ENCODE measurements around the gene FSD1L. TPM values are rescaled to one million over a fixed set of nuclear protein-coding genes. Genes with fewer than 3 reads are reported as not detected.

FSD1L gene
- total and polyA plus RNA-seq, 2 experiments from 2014 or later: 5.2 to 7.1 TPM

GRCh38 chr9:105438141-105438806, 9.6 kb upstream of the FSD1L start:
- Mint-ChIP-seq H3K4me1 (peaks cover 9% of the 10 kb centered on the region; the same call in 2 of the 3 replicates), H3K27me3 (ENCODE audit: insufficient read depth, low read depth, poor library complexity) (no peaks in the 10 kb centered on the region), H3K9me3 (no peaks in the 10 kb centered on the region), H3K27ac (no peak overlapping the region), H3K4me3 (no peak overlapping the region), H3K36me3 (ENCODE audit: low read depth) (no peaks in the 10 kb centered on the region)
- H3K36me3 ChIP-seq (ENCODE audit: insufficient read depth): no peaks in the 10 kb centered on the region
- H3K27ac ChIP-seq (ENCODE audit: low read depth): no peak overlapping the region
- no peak overlapping the region for H3K4me2 ChIP-seq
- no peak overlapping the region for H3K4me3 ChIP-seq
- ATAC-seq (no peak), DNase-seq (ENCODE audit: low spot score) (no peak)
- H3K79me2 ChIP-seq (replicated peaks; ENCODE audit: insufficient read depth): no peaks in the 10 kb centered on the region
- H3F3A ChIP-seq (replicated peaks; ENCODE audit: low read depth): no peaks in the 10 kb centered on the region
- H3K9me2 ChIP-seq (ENCODE audit: insufficient read depth): no peaks in the 10 kb centered on the region
- peak overlapping the region; percentile 23; the same call in 1 of the 2 replicates for H2AFZ ChIP-seq
- H3K4me1 ChIP-seq (ENCODE audit: insufficient read depth): no peaks in the 10 kb centered on the region
- H3K27me3 ChIP-seq (ENCODE audit: insufficient read depth): no peaks in the 10 kb centered on the region
- TF ChIP-seq EZH2phosphoT487 (IDR thresholded peaks at IDR 0.05; ENCODE audit: unreplicated experiment) (no peak), POLR2AphosphoS5 (IDR thresholded peaks at IDR 0.05; ENCODE audit: low read depth) (no peak)
- no peaks in the 10 kb centered on the region for H4K20me1 ChIP-seq (replicated peaks; ENCODE audit: insufficient read depth)

GRCh38 chr9:105439428-105439827, 8.4 kb upstream of the FSD1L start:
- Mint-ChIP-seq H3K27ac (no peak overlapping the region), H3K9me3 (no peaks in the 10 kb centered on the region), H3K4me1 (peaks cover 9% of the 10 kb centered on the region; the same call in 2 of the 3 replicates), H3K27me3 (ENCODE audit: insufficient read depth, low read depth, poor library complexity) (no peaks in the 10 kb centered on the region), H3K4me3 (no peak overlapping the region), H3K36me3 (ENCODE audit: low read depth) (no peaks in the 10 kb centered on the region)
- no peak for DNase-seq (ENCODE audit: low spot score)
- H3K36me3 ChIP-seq (ENCODE audit: insufficient read depth): no peaks in the 10 kb centered on the region
- H3F3A ChIP-seq (replicated peaks; ENCODE audit: low read depth): no peaks in the 10 kb centered on the region
- H4K20me1 ChIP-seq (replicated peaks; ENCODE audit: insufficient read depth): no peaks in the 10 kb centered on the region
- no peaks in the 10 kb centered on the region for H3K27me3 ChIP-seq (ENCODE audit: insufficient read depth)
- H3K4me3 ChIP-seq: no peak overlapping the region
- no peaks in the 10 kb centered on the region for H3K79me2 ChIP-seq (replicated peaks; ENCODE audit: insufficient read depth)
- no peak overlapping the region for H3K27ac ChIP-seq (ENCODE audit: low read depth)
- H2AFZ ChIP-seq: no peak overlapping the region
- H3K9me2 ChIP-seq (ENCODE audit: insufficient read depth): no peaks in the 10 kb centered on the region
- H3K4me2 ChIP-seq: no peak overlapping the region
- no peak for ATAC-seq
- no peaks in the 10 kb centered on the region for H3K4me1 ChIP-seq (ENCODE audit: insufficient read depth)
- TF ChIP-seq ZNF462 (CRISPR knock-in tag; IDR thresholded peaks at IDR 0.05) (no peak), CREB1 (CRISPR knock-in tag; IDR thresholded peaks at IDR 0.05; ENCODE audit: low read depth) (no peak), CTCF (conservative IDR thresholded peaks at IDR 0.05; ENCODE audit: low read depth in 2 of 2) (no peak), ZNF331 (CRISPR knock-in tag; IDR thresholded peaks at IDR 0.05; ENCODE audit: low read depth) (no peak), ZNF114 (CRISPR knock-in tag; IDR thresholded peaks at IDR 0.05) (no peak), ETS1 (IDR thresholded peaks at IDR 0.05) (no peak), STAT1 (IDR thresholded peaks at IDR 0.05; ENCODE audit: unreplicated experiment) (no peak), JUNB (IDR thresholded peaks at IDR 0.05; ENCODE audit: unreplicated experiment) (no peak), NANOG (IDR thresholded peaks at IDR 0.05; ENCODE audit: borderline replicate concordance) (no peak), EZH2 (IDR thresholded peaks at IDR 0.05; ENCODE audit: low read depth, unreplicated experiment) (no peak), EZH2phosphoT487 (IDR thresholded peaks at IDR 0.05; ENCODE audit: unreplicated experiment) (no peak)
